Measurements from ENCODE around the gene SLC26A11.

DNA sequence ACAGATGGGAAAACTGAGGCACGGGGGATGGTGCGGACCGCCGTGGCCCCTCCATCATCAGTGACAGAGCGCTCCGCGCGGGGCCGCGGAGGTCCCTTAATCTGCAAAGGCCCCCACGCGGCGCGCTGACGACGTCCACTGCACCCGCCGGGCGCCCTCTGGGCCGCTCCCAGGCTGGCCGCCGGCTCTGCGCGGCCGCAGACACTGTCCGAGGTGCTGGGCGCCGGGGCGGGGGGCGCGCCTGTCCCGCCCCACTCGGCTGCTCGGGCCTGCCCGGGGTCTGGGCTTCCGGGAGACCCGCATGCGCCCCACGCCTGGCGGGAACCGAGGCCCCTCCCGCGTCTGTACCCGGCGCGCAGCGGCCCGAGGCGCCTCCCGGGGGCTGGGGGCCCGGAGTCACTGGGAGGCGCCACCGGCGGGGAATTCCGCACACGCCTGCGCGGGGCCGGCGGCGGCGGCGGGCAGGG is 39.9 kb downstream of the SLC26A11 start:
- no peak for TF ChIP-seq EZH2phosphoT487 (conservative IDR thresholded peaks at IDR 0.05; ENCODE audit: low read length)
- TF ChIP-seq, protein P1, sequence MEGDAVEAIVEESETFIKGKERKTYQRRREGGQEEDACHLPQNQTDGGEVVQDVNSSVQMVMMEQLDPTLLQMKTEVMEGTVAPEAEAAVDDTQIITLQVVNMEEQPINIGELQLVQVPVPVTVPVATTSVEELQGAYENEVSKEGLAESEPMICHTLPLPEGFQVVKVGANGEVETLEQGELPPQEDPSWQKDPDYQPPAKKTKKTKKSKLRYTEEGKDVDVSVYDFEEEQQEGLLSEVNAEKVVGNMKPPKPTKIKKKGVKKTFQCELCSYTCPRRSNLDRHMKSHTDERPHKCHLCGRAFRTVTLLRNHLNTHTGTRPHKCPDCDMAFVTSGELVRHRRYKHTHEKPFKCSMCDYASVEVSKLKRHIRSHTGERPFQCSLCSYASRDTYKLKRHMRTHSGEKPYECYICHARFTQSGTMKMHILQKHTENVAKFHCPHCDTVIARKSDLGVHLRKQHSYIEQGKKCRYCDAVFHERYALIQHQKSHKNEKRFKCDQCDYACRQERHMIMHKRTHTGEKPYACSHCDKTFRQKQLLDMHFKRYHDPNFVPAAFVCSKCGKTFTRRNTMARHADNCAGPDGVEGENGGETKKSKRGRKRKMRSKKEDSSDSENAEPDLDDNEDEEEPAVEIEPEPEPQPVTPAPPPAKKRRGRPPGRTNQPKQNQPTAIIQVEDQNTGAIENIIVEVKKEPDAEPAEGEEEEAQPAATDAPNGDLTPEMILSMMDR (IDR thresholded peaks at IDR 0.05; ENCODE audit: insufficient read depth, low read length, poor library complexity, severe bottlenecking) = no peak
